ENCODE measurements around the gene INTS12.
"Not testable (repeated sequence)": the region's sequence is repeated elsewhere in the genome, so short reads cannot be mapped to it uniquely, and the experiment has no call there.

Gene INTS12

GRCh38 chr4:105708181-105709080 lies at the start of gene INTS12, which contains the start of gene GSTCD:
TSS of gene INTS12 (minus strand) at chr4:105708689. CDS start at chr4:105700005, 8,684 bp downstream.
TSS of gene GSTCD (plus strand) at chr4:105708784. CDS start at chr4:105717614, 8,830 bp downstream.
- peak; percentile 90 for DNase-seq
- peak within 1 kb of the TSS; percentile 90 for H3K27ac Mint-ChIP-seq
- H3K36me3 Mint-ChIP-seq = peaks cover 4% of the 10 kb centered on the region
- no peaks in the 10 kb centered on the region for H3K27me3 Mint-ChIP-seq
- H3K4me1 Mint-ChIP-seq = peaks cover 31% of the 10 kb centered on the region
- H3K9me3 Mint-ChIP-seq = no peaks in the 10 kb centered on the region
- CTCF ChIA-PET = interaction anchor here (1.2 kb wide), 1 partner anchor 235 kb away, joined by 4 read pairs; the partner anchor contains the start of gene PPA2
- peak within 1 kb of the TSS; percentile 98 for H3K4me3 Mint-ChIP-seq

- Mint-ChIP-seq H3K36me3 (no peaks in the 10 kb centered on the region), H3K9me3 (no peaks in the 10 kb centered on the region), H3K4me1 (no peaks in the 10 kb centered on the region), H3K27ac (no peak overlapping the region), H3K27me3 (no peaks in the 10 kb centered on the region), H3K4me3 (no peak overlapping the region)
- CTCF ChIA-PET = no interaction called here
- no peak for DNase-seq
Measured at GRCh38 chr4:105755375-105755774, 46.9 kb upstream of the INTS12 start.

- Mint-ChIP-seq H3K27ac (no peak overlapping the region), H3K4me3 (no peak overlapping the region), H3K36me3 (no peaks in the 10 kb centered on the region), H3K9me3 (no peaks in the 10 kb centered on the region), H3K27me3 (no peaks in the 10 kb centered on the region), H3K4me1 (no peaks in the 10 kb centered on the region)
- no peak for DNase-seq
- CTCF ChIA-PET = interaction anchor here (0.7 kb wide), 1 partner anchor 1916 kb away, joined by 3 read pairs; no protein-coding TSS in a partner anchor
Measured at GRCh38 chr4:105753361-105753760, 44.9 kb upstream of the INTS12 start.

GRCh38 chr4:105751718-105752299 lies 43.3 kb upstream of the INTS12 start:
- CTCF ChIA-PET = no interaction called here
- no peak for DNase-seq
- H3K4me3 Mint-ChIP-seq = no peak overlapping the region

GRCh38 chr4:105748222-105748621 lies 39.7 kb upstream of the INTS12 start:
- Mint-ChIP-seq H3K27ac (no peak overlapping the region), H3K36me3 (peaks cover 2% of the 10 kb centered on the region), H3K4me3 (no peak overlapping the region), H3K4me1 (no peaks in the 10 kb centered on the region), H3K27me3 (no peaks in the 10 kb centered on the region), H3K9me3 (no peaks in the 10 kb centered on the region)
- CTCF ChIA-PET = no interaction called here
- no peak for DNase-seq

More at GRCh38 chr4:105751718-105752299, 43.3 kb upstream of the INTS12 start:
- H3K27ac Mint-ChIP-seq = no peak overlapping the region
- H3K9me3 Mint-ChIP-seq = no peaks in the 10 kb centered on the region
- H3K4me1 Mint-ChIP-seq = no peaks in the 10 kb centered on the region
- peaks cover 2% of the 10 kb centered on the region for H3K36me3 Mint-ChIP-seq
- H3K27me3 Mint-ChIP-seq = no peaks in the 10 kb centered on the region

- Mint-ChIP-seq H3K9me3 (peaks cover 10% of the 10 kb centered on the region), H3K27ac (no peak overlapping the region), H3K36me3 (peaks cover 16% of the 10 kb centered on the region), H3K4me1 (no peaks in the 10 kb centered on the region), H3K27me3 (no peaks in the 10 kb centered on the region), H3K4me3 (no peak overlapping the region)
- no peak for DNase-seq
- CTCF ChIA-PET = no interaction called here
Measured at GRCh38 chr4:105741548-105741947, 33.1 kb upstream of the INTS12 start.

GRCh38 chr4:105735217-105735616 lies 26.7 kb upstream of the INTS12 start:
- H3K4me3 Mint-ChIP-seq, H3K27me3 Mint-ChIP-seq, H3K27ac Mint-ChIP-seq, H3K4me1 Mint-ChIP-seq, DNase-seq, CTCF ChIA-PET: not testable (repeated sequence)
- H3K36me3 Mint-ChIP-seq = peaks cover 54% of the 10 kb centered on the region
- H3K9me3 Mint-ChIP-seq = peaks cover 30% of the 10 kb centered on the region

- H3K27me3 Mint-ChIP-seq, DNase-seq, H3K4me3 Mint-ChIP-seq, H3K27ac Mint-ChIP-seq, H3K4me1 Mint-ChIP-seq, CTCF ChIA-PET: not testable (repeated sequence)
- peaks cover 45% of the 10 kb centered on the region for H3K36me3 Mint-ChIP-seq
- H3K9me3 Mint-ChIP-seq = peaks cover 20% of the 10 kb centered on the region
Measured at GRCh38 chr4:105729895-105730294, 21.4 kb upstream of the INTS12 start.

- Mint-ChIP-seq H3K4me1 (no peaks in the 10 kb centered on the region), H3K27me3 (no peaks in the 10 kb centered on the region), H3K36me3 (peaks cover 17% of the 10 kb centered on the region), H3K4me3 (no peak overlapping the region), H3K27ac (no peak overlapping the region), H3K9me3 (peaks cover 5% of the 10 kb centered on the region)
- no peak for DNase-seq
- CTCF ChIA-PET = no interaction called here
Measured at GRCh38 chr4:105725623-105726022, 17.1 kb upstream of the INTS12 start.

GRCh38 chr4:105719204-105719603 lies 10.7 kb upstream of the INTS12 start:
- no peak for DNase-seq
- CTCF ChIA-PET = interaction anchor here (1.3 kb wide), 1 partner anchor 10 kb away, joined by 4 read pairs; no protein-coding TSS in a partner anchor
- Mint-ChIP-seq H3K4me1 (no peaks in the 10 kb centered on the region), H3K36me3 (peaks cover 1% of the 10 kb centered on the region), H3K9me3 (no peaks in the 10 kb centered on the region), H3K27ac (no peak overlapping the region), H3K27me3 (no peaks in the 10 kb centered on the region), H3K4me3 (no peak overlapping the region)

GRCh38 chr4:105715692-105716278 lies 7.3 kb upstream of the INTS12 start:
- DNase-seq = no peak
- H3K9me3 Mint-ChIP-seq = no peaks in the 10 kb centered on the region
- H3K4me3 Mint-ChIP-seq = no peak overlapping the region
- no peak overlapping the region for H3K27ac Mint-ChIP-seq
- no peaks in the 10 kb centered on the region for H3K27me3 Mint-ChIP-seq
- H3K4me1 Mint-ChIP-seq = no peaks in the 10 kb centered on the region
- CTCF ChIA-PET = interaction anchor here (0.6 to 2.5 kb wide), 6 partner anchors 11 to 245 kb away, joined by 3 to 9 read pairs (median 3); partner anchors contain the start of gene PPA2
- H3K36me3 Mint-ChIP-seq = no peaks in the 10 kb centered on the region

GRCh38 chr4:105714932-105715331 lies 6.4 kb upstream of the INTS12 start:
- Mint-ChIP-seq H3K27ac (no peak overlapping the region), H3K36me3 (no peaks in the 10 kb centered on the region), H3K9me3 (no peaks in the 10 kb centered on the region), H3K4me3 (no peak overlapping the region), H3K27me3 (no peaks in the 10 kb centered on the region), H3K4me1 (peaks cover under 1% of the 10 kb centered on the region)
- CTCF ChIA-PET = interaction anchor here (0.6 to 2.5 kb wide), 6 partner anchors 11 to 244 kb away, joined by 3 to 9 read pairs (median 3); partner anchors contain the start of gene PPA2
- no peak for DNase-seq

- CTCF ChIA-PET = interaction anchor here (1.1 kb wide), 1 partner anchor 193 kb away, joined by 3 read pairs; no protein-coding TSS in a partner anchor
- H3K4me3 Mint-ChIP-seq = no peak overlapping the region
- no peak overlapping the region for H3K27ac Mint-ChIP-seq
- no peak for DNase-seq
- H3K9me3 Mint-ChIP-seq = no peaks in the 10 kb centered on the region
- H3K4me1 Mint-ChIP-seq = peaks cover 8% of the 10 kb centered on the region
- H3K27me3 Mint-ChIP-seq = no peaks in the 10 kb centered on the region
- no peaks in the 10 kb centered on the region for H3K36me3 Mint-ChIP-seq
Measured at GRCh38 chr4:105714071-105714521, 5.6 kb upstream of the INTS12 start.

- DNase-seq = no peak
- Mint-ChIP-seq H3K27ac (no peak overlapping the region), H3K27me3 (no peaks in the 10 kb centered on the region), H3K36me3 (no peaks in the 10 kb centered on the region), H3K9me3 (no peaks in the 10 kb centered on the region), H3K4me1 (peaks cover 12% of the 10 kb centered on the region), H3K4me3 (no peak overlapping the region)
- CTCF ChIA-PET = no interaction called here
Measured at GRCh38 chr4:105712766-105713165, 4.3 kb upstream of the INTS12 start.

All from activated naive CD4-positive, alpha-beta T cell treated with anti-CD3 and anti-CD28 coated beads, Interleukin-2, amount 10 ng/mL, durations not matched to agents 7 days and 5 days (primary cell).